ENCODE measurements around the gene ALDOA. TPM values are rescaled to one million over a fixed set of nuclear protein-coding genes. Genes with fewer than 3 reads are reported as not detected.
"Not testable (repeated sequence)": the region's sequence is repeated elsewhere in the genome, so short reads cannot be mapped to it uniquely, and the experiment has no call there.

ALDOA gene
- polyA plus RNA-seq, 3 donors, result 1,202 to 1,628 (median 1,429) TPM

DNA sequence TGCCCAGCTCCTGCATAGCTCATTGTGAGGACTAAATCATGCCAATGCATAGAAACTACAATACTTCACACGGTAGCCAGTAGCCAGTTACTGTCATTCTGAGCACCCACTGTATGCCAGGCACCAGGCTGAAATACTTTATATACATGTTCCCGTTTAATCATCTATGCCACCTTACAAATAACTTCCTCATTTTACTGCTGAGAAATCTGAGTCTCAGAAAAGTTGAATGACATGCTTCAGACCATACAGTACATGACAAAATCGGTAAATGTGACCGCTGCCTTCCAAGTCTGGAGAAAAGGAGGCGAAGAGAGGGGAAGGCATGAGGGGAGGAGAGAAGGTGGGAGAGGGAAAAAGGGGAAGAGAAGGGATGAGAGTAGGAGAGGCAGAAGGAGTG lies 25.3 kb upstream of the ALDOA start:
- H3K4me3 Mint-ChIP-seq, result peak overlapping the region in 1 of 2 donors; percentile 58
- peaks cover 2% of the 10 kb centered on the region for H3K4me1 Mint-ChIP-seq
- Histone ChIP-seq H3K27me3 (ENCODE audit: control insufficient read depth in 2 of 2, insufficient read depth in 2 of 2, low read length in 2 of 2) (no peaks in the 10 kb centered on the region), H3K79me2 (ENCODE audit: insufficient read depth, low read length) (no peaks in the 10 kb centered on the region), H3K4me3 (replicated peaks in 1 of 3; ENCODE audit: low read depth in 2 of 3, low read length in 3 of 3) (no peak overlapping the region), H2AFZ (ENCODE audit: insufficient read depth, low read depth, low read length, poor library complexity, severe bottlenecking) (no peak overlapping the region), H3K4me1 (ENCODE audit: control insufficient read depth in 1 of 2, insufficient read depth in 2 of 2, low read length in 2 of 2) (peaks cover 0 to 3% of the 10 kb centered on the region in 2 donors), H3K27ac (ENCODE audit: low read depth in 1 of 2, low read length in 2 of 2) (no peak overlapping the region), H3K4me2 (replicated peaks; ENCODE audit: extremely low read depth, low read length, poor library complexity, severe bottlenecking) (no peak overlapping the region), H3K9me3 (replicated peaks in 1 of 2; ENCODE audit: control insufficient read depth in 1 of 2, insufficient read depth in 1 of 2, low read length in 2 of 2) (no peaks in the 10 kb centered on the region), H4K20me1 (ENCODE audit: insufficient read depth, low read length) (no peaks in the 10 kb centered on the region), H3K9ac (ENCODE audit: insufficient read depth, low read length, poor library complexity, severe bottlenecking) (no peak overlapping the region), H3K36me3 (replicated peaks in 1 of 2; ENCODE audit: control insufficient read depth in 1 of 2, insufficient read depth in 2 of 2, low read length in 2 of 2) (no peaks in the 10 kb centered on the region)
- peaks cover 6 to 18% (median 7%) of the 10 kb centered on the region in 3 donors for H3K27me3 Mint-ChIP-seq (ENCODE audit: low read depth in 3 of 3)
- peak; percentile 27 to 35 (median 31) for DNase-seq
- 15% methylated on average over 4 of the region's 5 CpGs for WGBS (ENCODE audit: insufficient coverage)
- peak overlapping the region in 1 of 7 donors; percentile 76 for H3K27ac Mint-ChIP-seq
- TF ChIP-seq, protein P1, sequence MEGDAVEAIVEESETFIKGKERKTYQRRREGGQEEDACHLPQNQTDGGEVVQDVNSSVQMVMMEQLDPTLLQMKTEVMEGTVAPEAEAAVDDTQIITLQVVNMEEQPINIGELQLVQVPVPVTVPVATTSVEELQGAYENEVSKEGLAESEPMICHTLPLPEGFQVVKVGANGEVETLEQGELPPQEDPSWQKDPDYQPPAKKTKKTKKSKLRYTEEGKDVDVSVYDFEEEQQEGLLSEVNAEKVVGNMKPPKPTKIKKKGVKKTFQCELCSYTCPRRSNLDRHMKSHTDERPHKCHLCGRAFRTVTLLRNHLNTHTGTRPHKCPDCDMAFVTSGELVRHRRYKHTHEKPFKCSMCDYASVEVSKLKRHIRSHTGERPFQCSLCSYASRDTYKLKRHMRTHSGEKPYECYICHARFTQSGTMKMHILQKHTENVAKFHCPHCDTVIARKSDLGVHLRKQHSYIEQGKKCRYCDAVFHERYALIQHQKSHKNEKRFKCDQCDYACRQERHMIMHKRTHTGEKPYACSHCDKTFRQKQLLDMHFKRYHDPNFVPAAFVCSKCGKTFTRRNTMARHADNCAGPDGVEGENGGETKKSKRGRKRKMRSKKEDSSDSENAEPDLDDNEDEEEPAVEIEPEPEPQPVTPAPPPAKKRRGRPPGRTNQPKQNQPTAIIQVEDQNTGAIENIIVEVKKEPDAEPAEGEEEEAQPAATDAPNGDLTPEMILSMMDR (IDR thresholded peaks at IDR 0.05), result no peak
- H3K9me3 Mint-ChIP-seq, result no peaks in the 10 kb centered on the region
- no peaks in the 10 kb centered on the region for H3K36me3 Mint-ChIP-seq
- intact Hi-C loops (cut with micrococcal nuclease), result no loop called here

DNA sequence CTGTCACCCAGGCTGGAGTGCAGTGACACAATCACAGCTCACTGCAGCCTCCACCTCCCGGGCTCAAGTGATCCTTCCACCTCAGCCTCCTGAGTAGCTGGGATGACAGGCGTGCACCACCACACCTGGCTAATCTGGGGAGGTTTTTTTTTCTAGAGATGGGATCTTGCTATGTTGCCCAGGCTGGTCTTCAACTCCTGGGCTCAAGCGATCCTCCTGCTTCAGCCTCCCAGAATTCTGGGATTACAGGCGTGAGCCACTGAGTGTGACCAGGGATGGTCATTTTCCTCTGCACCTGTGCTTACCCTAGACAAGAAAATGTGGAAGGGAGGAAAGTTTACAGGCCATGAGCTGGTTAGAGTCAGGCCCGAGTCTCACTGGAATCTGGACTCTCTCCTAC lies 24.9 kb upstream of the ALDOA start:
- H3K9me3 Mint-ChIP-seq; H3K4me2 ChIP-seq (replicated peaks; ENCODE audit: extremely low read depth, low read length, poor library complexity, severe bottlenecking); DNase-seq; H3K27me3 ChIP-seq (ENCODE audit: control insufficient read depth in 2 of 2, insufficient read depth in 2 of 2, low read length in 2 of 2); H3K9me3 ChIP-seq (replicated peaks in 1 of 2; ENCODE audit: control insufficient read depth in 1 of 2, insufficient read depth in 1 of 2, low read length in 2 of 2); H3K79me2 ChIP-seq (ENCODE audit: insufficient read depth, low read length); H3K9ac ChIP-seq (ENCODE audit: insufficient read depth, low read length, poor library complexity, severe bottlenecking); H3K4me1 ChIP-seq (ENCODE audit: control insufficient read depth in 1 of 2, insufficient read depth in 2 of 2, low read length in 2 of 2); H3K4me3 ChIP-seq (replicated peaks in 1 of 3; ENCODE audit: low read depth in 2 of 3, low read length in 3 of 3); H4K20me1 ChIP-seq (ENCODE audit: insufficient read depth, low read length); H2AFZ ChIP-seq (ENCODE audit: insufficient read depth, low read depth, low read length, poor library complexity, severe bottlenecking); H3K4me1 Mint-ChIP-seq; H3K27ac ChIP-seq (ENCODE audit: low read depth in 1 of 2, low read length in 2 of 2); intact Hi-C loops (cut with micrococcal nuclease); H3K27ac Mint-ChIP-seq; H3K36me3 Mint-ChIP-seq; H3K36me3 ChIP-seq (replicated peaks in 1 of 2; ENCODE audit: control insufficient read depth in 1 of 2, insufficient read depth in 2 of 2, low read length in 2 of 2): not testable (repeated sequence)
- Mint-ChIP-seq H3K27me3 (ENCODE audit: low read depth in 3 of 3) (peaks cover 3 to 14% (median 6%) of the 10 kb centered on the region in 3 donors), H3K4me3 (peak overlapping the region in 1 of 2 donors; percentile 26)
- WGBS (ENCODE audit: insufficient coverage), result 100% methylated on average over 1 of the region's 5 CpGs

Data from CD14-positive monocyte (primary cell).